ENCODE measurements around the gene DHPS.

DHPS gene

DNA sequence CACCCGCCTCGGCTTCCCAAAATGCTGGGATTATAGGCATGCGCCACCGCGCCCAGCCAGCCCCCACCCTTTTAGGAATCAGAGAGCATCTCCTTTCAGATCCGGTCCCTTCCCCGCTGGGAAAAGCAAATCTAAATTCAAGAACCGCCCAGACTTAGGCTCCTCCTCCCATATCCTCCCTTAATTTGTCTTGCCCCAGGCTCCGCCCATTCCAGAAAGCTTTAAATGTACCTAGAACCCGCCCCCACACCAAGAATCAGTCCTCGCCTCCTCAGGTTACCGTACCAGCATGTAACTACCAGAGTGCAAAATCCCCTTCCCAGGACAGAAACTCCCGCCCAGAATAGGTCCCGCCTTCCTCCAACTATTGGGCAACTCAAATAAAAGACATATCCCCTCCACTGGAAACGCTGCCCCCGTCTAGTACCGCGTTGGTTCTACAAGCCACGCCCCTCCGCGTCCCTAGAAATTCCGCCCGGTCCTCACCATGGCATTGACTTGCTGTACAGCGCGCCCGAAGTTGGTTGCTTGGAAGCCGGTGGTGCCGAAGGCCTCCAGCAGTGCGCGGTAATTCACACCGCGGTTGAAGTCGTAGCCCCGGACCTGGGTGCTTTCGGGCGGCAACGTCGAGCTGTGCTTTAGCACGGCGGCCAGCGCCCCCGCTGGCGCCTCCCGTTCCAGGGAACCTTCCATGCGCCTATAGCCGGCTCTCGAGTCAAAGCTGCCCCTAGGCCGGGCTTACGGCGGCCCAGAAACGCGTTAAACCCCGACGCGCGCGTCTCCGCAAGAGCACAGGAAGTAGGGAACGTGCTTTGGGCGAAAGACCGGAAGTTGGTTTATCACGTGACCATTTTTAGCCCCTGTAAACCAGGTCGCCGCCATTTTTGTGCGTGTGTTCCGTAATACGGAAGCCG lies at the start of gene DHPS:
DHPS (minus strand) TSS at position 807 of the 914 bp plus-strand sequence; CDS start at position 693, 114 bp downstream.
- TF ChIP-seq, protein P1, sequence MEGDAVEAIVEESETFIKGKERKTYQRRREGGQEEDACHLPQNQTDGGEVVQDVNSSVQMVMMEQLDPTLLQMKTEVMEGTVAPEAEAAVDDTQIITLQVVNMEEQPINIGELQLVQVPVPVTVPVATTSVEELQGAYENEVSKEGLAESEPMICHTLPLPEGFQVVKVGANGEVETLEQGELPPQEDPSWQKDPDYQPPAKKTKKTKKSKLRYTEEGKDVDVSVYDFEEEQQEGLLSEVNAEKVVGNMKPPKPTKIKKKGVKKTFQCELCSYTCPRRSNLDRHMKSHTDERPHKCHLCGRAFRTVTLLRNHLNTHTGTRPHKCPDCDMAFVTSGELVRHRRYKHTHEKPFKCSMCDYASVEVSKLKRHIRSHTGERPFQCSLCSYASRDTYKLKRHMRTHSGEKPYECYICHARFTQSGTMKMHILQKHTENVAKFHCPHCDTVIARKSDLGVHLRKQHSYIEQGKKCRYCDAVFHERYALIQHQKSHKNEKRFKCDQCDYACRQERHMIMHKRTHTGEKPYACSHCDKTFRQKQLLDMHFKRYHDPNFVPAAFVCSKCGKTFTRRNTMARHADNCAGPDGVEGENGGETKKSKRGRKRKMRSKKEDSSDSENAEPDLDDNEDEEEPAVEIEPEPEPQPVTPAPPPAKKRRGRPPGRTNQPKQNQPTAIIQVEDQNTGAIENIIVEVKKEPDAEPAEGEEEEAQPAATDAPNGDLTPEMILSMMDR (IDR thresholded peaks at IDR 0.05), result no peak

GRCh38 chr19:12731337-12731736 lies 49.7 kb upstream of the DHPS start:
- TF ChIP-seq, protein P1 (IDR thresholded peaks at IDR 0.05), result no peak

DNA sequence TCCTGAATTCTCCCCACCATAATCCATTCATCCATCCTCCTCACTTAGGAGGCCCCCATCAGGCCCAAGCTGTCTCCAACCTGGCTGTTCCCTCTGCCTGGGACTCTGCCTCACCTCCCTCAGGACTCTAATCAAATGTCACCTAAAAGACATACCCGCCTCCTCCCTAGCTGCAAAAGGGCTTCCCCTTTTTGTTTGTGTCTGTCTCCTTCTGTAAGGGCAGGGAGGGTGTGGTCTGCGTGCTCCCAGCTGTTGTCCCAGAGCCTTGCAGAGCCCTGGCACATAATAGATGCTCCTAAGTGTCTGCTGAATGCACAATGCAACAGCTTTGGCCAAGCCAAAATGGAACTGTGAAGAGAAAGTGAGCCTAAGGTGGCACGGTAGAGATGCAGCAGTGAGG lies 48.4 kb upstream of the DHPS start:
- TF ChIP-seq, protein P1 (IDR thresholded peaks at IDR 0.05), result no peak

DNA sequence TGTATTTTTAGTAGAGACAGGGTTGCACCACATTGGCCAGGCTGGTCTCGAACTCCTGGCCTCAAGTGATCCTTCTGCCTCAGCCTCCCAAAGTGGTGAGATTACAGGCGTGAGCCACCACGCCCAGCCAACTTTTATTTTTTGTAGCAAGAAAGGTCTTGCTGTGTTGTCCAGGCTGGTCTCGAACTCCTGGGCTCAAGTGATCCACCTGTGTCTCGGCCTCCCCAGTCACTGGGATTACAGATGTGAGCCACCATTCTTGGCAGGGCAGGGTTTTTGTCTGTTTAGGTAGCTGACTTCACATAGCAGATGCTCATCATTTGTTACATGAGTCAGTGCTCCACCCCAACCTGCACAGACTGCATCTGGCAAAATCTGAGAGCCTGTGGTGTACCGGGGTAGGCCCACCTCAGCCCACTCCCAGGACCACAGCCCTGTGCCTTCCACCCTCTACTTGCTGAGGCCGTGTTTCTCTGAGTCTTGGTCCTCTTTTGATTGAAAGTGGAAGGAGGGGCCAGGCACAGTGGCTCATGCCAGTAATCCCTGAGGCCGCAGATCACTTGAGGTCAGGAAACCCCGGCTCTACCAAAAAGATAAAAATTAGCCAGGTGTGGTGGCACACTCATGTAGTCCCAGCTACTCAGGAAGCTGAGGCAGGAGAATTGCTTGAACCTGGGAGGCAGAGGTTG lies 46.2 kb upstream of the DHPS start:
- TF ChIP-seq, protein P1 (IDR thresholded peaks at IDR 0.05), result no peak

GRCh38 chr19:12726988-12727316 lies 45.3 kb upstream of the DHPS start:
- TF ChIP-seq, protein P1 (IDR thresholded peaks at IDR 0.05), result no peak

GRCh38 chr19:12723641-12724426 lies 42.2 kb upstream of the DHPS start, which contains the start of gene TNPO2:
TSS of gene TNPO2 (minus strand) at chr19:12723932. CDS start at chr19:12720977, 2,955 bp downstream.
- TF ChIP-seq, protein P1 (IDR thresholded peaks at IDR 0.05), result no peak

DNA sequence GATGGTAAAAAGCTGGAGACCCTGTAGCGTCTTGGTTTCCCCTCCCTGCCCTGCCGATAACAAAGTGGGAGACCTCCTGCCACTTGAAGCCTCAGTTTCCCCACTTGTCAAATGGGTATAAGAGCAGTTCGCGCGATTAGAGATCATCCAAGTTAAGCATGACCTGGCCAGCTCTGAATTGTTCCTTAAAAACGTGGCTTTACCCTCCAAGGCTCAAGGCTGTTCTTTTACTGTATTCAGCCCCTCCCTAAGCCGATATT lies 41.6 kb upstream of the DHPS start:
- TF ChIP-seq, protein P1 (IDR thresholded peaks at IDR 0.05), result no peak

Measured in LNCAP (cell line).